ENCODE results near the gene SMIM13.

The SMIM13 gene

DNA sequence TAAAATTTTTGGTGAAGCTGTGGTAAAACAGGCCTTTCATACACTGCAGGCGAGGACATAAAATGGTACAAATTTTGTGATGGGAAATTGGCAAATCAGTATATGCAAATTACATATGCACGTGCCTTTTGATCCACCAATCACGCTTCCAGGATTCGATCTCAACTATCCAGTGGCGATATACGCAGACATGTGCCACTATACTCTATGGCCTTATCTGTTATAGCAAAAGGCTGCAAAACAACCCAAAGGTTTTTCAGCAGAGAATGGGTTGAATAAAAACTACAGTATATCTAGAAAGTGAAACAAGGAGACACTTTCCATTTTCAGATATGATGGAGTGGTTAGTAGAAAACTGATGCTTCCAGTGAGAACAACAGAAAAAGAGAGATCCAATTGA, 59.8 kb downstream of the SMIM13 start:
- no peak for DNase-seq (ENCODE audit: low spot score)

DNA sequence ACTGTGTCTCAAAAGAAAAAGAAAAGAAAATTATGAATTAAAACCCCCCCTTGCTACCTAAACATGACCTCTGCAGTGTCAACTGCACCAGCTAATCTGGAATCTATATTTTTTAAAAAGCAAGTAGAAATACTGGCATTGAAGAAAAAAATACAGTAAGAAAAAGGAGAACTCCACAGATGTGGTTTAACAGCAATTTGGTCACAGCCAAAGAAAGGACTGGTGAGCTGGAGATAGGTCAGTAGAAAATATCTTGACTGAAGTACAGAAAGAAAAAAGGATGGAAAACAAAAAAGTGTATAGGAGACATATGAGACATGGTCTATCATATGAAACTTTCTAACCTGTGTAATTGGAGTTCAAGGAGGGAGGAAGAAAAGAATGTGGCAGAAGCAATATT, 62.0 kb downstream of the SMIM13 start:
- DNase-seq (ENCODE audit: low spot score): no peak

DNA sequence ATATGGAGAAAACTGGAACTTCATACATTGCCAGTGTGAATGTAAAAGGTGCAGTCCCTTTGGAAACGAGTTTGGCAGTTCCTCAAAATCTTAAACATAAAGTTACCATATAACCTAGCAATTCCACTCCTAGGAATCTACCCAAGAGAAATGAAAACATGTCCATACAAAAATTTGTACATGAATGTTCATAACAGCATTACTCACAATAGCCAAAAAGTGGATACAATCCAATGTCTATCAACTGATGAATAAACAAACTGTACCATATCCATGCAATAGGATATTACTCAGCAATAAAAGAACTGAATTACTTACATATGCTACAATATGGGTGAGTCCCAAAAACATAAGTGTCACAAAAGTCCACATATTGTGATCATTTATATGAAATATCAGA, 66.6 kb downstream of the SMIM13 start:
- no peak for DNase-seq (ENCODE audit: low spot score)

DNA sequence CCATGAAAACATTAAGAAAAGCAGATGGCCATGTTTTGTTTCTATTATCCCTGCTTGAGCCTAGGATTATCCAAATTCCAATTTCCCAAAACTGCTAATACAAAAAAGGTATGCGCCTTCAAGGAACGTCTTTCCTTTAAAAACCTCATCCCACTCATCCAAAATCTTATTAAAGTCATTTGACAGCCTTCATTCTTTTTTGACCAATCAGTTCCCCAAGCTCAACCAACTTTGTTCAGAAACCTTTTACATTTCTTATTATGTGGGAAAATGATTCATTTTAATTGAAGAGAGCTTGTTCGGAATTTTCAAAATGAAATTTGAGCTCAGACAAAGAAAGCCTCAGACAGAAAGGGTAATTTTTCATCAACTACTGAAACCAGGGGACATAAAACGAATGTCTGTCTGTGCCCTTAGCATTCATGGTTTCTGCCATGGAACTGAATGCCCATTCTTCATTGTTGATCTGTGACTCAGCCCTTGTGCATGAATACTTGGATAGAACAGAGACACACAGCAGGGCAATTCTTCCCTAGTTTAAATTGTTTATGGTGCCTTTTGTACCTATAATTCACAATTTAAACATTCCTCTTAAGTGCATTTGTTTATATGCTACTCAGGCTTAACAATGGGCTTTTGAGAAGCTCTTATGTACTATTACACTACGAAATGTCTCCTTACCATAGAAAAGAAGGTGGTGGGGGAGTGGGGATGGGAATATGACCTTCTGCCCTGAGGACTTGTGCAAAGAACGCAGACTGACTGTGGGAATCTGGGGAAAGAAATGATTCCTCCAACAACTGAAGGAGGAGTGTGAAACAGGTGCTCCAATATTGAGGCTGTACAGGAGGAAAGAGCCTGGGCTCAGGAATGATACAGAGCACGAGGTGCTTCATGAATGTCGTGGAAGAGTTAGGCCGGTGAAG, 67.7 kb downstream of the SMIM13 start:
- peak; percentile 91 for DNase-seq (ENCODE audit: low spot score)

DNA sequence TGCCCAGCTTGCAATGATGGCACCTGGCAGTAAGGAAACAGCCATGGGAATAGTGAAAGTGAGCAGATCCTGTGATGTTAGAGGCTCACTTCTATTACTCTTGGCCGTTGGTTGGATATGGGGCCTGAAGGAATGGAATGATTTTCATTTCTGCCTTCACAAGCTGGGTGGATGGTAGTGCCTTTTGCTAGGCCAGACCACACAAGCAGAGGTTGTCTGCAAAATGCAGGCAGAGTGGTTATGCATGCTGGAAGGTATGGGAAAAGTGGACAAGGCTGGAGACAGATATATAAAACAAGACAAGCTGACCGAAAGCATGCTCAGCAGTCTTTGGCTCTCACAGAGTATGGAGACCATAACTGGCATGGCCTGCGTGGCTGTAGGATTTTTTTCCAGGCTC, 68.6 kb downstream of the SMIM13 start:
- DNase-seq (ENCODE audit: low spot score): no peak

DNA sequence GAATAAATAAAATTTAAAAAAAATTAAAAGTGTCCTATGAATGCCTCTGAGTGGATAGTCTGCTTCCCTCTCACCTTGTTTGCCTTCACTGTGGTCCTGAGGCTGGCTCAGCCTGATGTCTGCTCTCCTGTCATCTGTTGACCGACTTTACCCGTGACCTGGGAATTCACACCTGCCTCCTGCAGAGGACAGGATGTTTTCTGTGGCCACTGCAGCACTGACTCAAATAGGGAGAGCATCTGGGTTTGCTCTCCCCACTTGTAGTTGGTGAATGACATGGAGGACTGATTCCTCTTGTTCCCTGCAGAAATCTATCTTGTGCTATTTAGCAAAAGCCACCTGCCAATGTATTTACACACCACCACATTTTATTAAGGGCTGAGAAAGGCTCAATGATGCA, 70.3 kb downstream of the SMIM13 start:
- DNase-seq (ENCODE audit: low spot score): no peak

DNA sequence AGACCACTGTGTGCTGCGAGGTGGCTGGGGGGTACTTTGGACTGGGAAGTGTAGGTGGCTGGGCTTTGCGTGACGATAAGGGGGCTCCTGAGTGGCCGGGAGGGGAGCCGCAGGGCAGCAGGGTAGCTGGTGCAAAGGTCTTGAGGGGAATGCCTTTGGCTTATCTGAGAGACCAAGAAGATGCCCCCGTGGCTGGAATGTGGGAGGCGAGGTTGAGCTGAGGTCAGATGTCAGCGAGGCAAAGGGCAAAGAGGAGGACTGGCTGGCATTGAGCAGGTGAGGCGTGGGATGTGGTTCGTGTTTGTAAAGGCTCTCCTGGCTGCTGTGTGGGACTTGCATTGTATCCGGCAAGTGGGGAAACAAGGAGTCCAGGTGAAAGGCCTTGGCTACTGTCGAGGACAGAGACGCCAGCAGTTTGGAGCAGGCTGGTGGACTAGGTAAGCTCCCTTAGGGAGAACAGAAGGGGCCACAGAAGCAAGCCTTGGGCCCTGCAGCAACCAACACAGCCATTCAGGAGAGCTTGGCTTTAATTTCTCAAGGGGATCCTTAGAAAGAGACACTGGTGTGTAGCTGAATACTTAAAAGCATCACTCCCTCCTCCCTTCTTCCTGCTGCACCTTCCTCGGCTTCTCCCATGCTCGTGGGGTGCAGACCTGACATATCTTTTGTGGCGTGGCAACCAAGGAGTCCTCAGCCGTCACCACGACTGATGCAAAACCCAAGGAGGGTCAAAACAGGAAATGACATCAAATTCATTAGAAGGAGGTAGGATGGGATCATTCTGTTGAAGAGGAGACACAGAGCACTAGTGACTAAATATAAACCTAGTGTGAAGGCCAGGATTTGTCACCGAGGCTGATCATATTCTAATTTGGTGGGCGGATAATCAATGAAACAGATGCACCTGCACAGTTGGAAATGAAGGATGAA, 71.3 kb downstream of the SMIM13 start:
- no peak for DNase-seq (ENCODE audit: low spot score)

DNA sequence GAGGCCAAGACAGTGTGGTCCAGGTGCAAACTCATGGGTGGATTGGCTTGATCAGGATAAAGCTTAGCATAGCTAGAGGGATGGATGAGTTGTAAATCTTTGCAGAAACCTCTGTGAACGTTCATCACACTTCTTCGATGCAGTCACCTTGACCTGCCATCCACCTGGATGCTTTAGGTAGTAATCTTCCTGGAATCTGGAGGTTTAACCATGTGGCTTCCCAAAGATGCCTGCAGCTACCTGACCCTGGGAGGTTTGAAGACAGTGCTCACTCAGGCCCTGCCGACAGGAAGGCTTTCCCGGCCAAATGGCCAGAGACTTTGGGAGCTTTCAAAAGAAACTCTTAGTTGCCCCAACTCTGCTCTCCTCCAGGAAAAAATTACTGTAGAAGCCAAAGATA, 73.3 kb downstream of the SMIM13 start:
- DNase-seq (ENCODE audit: low spot score): no peak

DNA sequence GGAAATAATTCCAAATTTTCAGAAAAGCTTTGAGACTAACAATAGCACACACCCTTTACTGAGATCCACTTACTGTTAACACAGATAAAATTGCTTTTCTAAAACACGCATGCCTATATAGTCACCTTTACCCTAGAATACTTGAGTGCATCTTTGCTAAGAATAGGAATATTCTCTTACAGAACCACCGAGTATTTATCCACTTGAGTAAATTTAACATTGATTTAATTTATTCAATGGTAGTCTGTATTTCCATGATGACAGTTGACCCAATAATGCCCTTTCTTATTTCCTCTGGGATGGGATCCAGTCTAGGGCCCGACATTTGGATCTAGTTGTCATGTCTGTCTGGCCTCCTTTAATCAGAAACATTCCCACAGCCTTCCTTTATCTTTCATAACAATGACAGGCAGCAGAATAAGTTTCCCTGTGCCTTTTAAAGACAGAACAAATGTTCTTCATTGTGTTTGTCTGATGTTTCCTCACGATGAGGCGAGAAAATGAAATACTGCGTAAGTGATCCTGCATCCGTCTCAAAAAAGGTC, 74.5 kb downstream of the SMIM13 start:
- no peak for DNase-seq (ENCODE audit: low spot score)

DNA sequence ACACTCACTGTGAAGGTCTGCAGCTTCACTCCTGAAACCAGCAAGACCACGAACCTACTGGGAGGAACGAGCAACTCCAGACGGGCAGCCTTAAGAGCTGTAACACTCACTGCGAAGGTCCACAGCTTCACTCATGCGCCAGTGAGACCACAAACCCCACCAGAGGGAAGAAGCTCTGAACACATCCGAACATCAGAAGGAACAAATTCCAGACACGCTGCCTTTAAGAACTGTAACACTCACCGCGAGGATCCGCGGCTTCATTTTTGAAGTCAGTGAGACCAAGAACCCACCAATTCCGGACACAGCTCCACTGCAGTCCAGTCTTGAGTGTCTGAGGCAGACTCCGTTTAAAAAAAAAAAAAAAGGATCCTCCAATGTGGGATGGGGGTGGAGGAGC, 78.3 kb downstream of the SMIM13 start:
- no peak for DNase-seq (ENCODE audit: low spot score)

DNA sequence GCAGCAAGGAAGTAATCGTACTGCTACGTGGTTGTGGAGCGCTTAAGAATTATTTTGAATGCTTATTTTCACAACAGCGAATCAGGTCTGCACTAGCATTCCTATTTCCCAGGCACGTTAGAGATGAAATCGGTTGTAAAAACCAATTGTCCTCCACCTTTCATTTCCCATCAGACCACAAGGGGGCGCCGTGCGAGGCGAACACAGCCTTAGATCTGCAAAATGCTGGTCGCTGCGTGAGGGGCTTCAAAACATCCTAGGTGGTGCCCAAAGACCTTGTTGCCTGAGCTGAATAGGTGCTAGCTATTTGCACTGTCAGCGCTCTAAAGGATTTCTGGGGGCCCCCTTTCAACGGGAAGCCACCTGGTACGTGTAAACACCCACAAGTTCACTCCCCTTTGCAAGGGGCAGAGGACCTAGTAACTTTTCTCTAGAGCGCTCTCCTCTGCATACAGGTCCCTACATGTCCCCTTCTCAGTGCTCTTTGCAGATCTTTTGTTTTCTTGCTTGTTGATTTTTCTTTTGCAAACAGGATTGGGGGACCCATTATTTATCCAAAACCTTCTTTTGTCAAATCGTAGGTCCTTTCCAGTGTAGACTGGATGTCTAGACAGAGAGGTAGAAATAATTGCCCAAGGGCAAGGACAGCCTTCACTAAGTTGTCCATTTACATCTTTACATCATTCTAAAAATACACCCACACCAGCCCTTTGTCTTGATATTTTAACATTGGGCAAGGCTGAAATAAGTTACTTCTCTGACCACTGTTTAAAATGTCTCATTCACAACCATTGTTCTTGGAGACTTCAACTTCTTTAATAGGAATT, 79.1 kb downstream of the SMIM13 start:
- peak; percentile 42 for DNase-seq (ENCODE audit: low spot score)

DNA sequence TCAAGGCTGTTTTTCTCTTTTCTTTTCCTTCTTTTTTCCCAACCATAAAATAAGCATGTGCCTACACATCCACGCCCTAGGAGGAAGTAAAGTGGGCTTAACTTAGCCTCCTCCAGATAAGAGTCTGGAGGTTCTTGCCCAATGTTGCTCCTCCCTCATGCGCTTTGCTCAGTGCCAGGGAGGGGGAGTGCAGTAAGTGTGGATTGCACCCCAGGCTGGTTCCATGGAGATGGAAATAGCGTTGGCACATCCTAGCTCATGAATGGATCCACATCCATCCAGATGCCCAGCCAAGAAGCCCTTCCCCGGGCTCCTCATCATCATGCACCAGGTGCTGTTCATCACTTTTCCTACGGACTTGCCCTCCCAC, 80.6 kb downstream of the SMIM13 start:
- no peak for DNase-seq (ENCODE audit: low spot score)

DNA sequence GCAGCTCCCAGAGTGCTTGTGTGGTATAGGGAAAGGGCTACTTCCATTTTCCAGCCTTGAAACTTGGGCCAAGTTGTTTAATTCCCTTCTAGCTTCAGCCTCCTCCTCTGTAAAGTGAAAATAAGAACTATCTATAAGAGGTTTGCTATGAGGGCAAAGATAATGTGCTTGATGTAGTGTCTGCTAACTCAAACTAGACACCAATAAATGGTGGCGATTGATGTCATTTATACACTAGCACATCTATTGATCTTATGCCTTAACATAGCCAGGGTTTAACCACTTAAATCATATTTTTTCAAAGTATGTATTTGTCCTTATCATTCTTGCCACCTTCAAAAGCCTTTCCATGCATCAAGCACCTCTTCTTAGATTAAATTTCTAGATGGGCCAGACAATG, 83.6 kb downstream of the SMIM13 start:
- DNase-seq (ENCODE audit: low spot score): no peak

DNA sequence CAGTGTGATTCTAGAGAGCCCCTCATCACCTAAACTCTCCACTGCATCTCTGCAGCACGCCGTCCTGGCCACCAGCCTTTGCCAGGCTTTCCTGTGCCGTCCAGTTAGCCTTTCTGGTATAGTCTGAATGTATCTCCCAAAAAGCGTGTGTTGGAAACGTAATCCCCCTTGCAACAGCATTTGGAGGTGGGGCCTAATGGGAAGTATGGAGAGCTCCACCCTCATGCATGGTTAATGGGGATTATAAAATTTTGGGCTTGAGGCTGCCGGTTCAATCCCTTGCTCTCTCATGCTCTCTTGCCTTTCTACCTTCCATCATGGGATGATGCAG, 85.4 kb downstream of the SMIM13 start:
- DNase-seq (ENCODE audit: low spot score): no peak

DNA sequence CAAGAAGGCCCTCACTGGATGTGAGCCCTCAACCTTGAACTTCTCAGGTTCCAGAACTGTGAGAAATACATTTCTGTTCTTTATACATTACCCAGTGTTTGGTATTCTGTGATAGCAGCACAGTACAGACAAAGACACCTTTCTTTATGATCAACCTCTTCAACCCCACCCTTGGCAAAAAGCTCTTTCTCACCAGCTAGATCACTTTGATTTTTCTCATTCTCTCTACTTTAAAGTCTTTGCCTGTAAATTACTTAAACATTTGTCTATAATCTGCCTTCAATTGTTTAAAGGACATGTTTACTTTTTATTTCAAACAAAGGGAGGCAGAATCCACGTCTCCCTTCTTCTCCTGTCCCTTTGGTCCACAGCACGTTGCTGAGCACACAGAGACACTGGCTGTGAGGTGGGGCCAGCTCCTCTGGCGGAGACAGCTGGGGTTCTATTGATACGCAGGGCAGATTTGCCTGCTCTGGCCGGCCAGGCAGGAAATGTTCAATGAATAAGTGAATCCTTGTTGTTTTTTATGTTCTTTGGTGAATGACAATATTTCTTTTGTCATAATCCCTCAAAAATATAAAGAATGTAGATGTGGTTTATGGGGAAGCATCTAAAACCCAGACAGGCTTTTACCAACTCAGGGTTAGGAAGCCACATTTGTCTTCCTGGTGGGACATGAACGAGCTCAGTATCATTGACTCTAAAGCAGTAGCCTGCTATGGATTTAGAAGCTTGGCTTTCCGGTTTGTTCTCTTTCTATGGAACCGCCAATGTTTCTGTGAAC, 86.0 kb downstream of the SMIM13 start:
- DNase-seq (ENCODE audit: low spot score): no peak

DNA sequence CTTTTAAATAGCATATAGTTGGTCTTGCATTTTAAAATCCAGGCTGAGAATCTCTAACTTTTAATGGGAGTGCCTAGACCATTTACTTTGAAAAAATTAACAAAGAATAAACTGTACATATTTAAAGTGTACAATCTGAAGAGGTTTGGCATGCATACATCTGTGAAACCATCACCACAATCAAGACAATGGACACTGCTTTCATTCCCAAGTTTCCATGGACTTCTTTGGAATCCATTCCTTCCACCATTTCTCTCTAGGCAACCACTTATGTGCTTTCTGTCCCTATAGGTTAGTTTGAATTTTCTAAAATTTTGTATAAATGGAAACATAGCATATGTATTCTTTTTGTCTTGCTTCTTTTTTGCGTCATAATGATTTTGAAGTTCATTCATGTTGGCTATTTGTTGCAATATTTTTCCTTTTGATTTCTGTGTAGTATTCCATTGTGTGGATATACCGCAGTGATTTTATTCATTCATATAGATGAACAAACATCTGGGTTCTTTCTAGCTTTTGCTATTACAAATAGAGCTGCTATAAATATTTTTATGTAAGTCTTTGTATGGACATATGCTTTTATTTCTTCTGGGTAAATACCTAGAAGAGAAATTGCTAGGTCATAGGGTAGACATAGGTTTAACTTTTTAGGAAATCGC, 88.0 kb downstream of the SMIM13 start:
- DNase-seq (ENCODE audit: low spot score): no peak

DNA sequence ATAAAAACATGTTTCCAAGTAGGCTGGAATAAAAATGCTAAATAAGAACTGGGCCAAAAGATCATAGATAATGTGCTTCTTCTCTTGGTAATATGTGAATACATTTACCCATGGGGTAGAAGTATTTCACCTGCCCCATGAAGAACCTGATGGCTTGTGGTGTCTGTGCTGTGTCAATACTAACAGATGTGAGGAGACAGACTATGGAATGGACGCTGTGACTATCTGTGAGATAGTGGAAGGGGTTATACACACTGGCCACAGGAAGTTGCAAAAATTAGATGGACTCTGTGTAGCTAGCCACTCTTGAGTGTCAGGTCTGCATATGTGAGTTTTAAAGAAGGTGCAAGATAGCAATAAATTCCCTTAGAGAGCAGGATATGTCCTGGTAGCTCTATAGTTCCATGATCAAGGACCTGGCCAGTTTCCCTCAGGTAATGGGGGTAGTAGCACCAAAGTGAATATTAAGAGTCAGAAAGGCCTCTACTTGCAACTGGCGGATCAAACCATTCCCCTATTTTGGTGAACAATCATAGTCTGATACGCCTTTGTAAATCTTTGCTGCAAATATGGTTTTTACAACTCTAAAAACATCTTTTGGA, 90.2 kb downstream of the SMIM13 start:
- DNase-seq (ENCODE audit: low spot score): no peak

DNA sequence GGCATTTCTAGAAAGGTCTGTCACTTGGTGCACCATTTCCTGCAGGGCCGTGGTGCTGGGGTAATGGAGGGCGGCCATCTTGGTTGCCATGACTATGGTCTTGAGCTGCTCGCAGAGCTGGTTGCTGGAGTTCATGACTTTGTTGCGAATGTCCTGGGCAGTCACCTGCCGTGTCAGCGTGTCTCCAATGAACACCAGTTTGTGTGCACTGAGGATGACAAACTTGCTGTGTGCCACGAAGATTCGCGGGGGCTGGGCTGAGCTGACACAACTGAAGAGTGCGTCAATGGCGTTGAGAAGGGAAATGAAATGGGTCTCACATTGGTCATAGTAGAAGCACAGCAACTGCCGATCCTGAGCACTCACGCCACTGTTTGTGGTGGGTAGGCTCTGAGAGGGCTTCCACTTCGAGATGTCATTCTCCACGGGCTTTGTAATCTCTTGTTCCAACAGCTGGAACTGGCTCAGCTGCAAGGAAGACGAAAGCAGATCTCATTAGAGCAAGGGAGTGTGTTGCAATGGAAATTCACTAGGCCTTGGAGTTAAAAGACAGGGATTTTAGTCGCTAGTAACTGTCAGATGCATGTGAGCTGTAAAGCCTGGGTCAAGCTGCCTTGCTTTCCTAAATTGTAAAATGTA, 91.7 kb downstream of the SMIM13 start:
- DNase-seq (ENCODE audit: low spot score): no peak

DNA sequence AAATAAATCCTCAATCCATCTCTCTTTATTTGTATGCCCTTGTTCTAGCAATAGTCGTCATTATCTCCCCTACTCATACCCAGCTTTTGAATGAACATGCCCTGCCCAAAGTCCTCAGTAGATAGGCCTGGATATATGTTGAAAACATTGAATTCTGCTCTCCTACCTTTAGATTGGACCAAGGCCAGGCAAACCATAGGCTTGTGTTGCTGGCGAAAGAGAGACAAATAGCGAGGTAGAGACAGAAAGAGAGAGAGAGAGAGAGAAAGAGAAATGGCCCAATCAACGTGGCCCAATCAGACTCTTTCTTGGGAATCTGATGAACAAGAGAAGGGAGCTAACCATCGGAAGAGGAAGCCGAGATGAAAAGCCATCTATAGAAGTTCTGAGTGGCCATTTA, 93.7 kb downstream of the SMIM13 start:
- DNase-seq (ENCODE audit: low spot score): no peak

Measured in globus pallidus (tissue), 1 donor.